KOPT-K1 (cell line): ENCODE results near the gene RRP1B.

Experiments
- H3K27ac ChIP-seq: fragments of 200-600 bp; sonication (generic); 2 replicates; pipeline ENCODE4 v1.5.1; 2016; ENCODE audit warnings: antibody characterized with exemption, mild to moderate bottlenecking, low read depth, low read length; ENCODE audit not compliant: poor library complexity, severe bottlenecking
- H3K36me3 ChIP-seq: fragments of 200-600 bp; sonication (generic); 2 replicates; pipeline ENCODE4 v1.5.1; 2017; ENCODE audit warnings: antibody characterized with exemption, mild to moderate bottlenecking, low read length, moderate library complexity; ENCODE audit not compliant: insufficient read depth
- H3K9me3 ChIP-seq: fragments of 200-600 bp; sonication (generic); 2 replicates; pipeline ENCODE4 v1.5.1; 2017; ENCODE audit warnings: antibody characterized with exemption, low read length, mild to moderate bottlenecking; ENCODE audit not compliant: insufficient read depth, poor library complexity, severe bottlenecking

RRP1B gene

GRCh38 chr21:43744725-43745124, 85.4 kb downstream of the RRP1B start:
- peaks cover 10% of the 10 kb centered on the region; the same call in 1 of the 2 replicates for H3K36me3 ChIP-seq

More at GRCh38 chr21:43744725-43745124, 85.4 kb downstream of the RRP1B start:
- Histone ChIP-seq H3K9me3 (no peaks in the 10 kb centered on the region), H3K27ac (no peak overlapping the region)
